Measurements from ENCODE around the gene AEN. TPM values are rescaled to one million over a fixed set of nuclear protein-coding genes. Genes with fewer than 3 reads are reported as not detected.

The AEN gene
- total RNA-seq, 1 donor from 2014 or later: 4.2 TPM

- DNase-seq: no peak
Measured at GRCh38 chr15:88678755-88679154, 57.6 kb downstream of the AEN start.

DNA sequence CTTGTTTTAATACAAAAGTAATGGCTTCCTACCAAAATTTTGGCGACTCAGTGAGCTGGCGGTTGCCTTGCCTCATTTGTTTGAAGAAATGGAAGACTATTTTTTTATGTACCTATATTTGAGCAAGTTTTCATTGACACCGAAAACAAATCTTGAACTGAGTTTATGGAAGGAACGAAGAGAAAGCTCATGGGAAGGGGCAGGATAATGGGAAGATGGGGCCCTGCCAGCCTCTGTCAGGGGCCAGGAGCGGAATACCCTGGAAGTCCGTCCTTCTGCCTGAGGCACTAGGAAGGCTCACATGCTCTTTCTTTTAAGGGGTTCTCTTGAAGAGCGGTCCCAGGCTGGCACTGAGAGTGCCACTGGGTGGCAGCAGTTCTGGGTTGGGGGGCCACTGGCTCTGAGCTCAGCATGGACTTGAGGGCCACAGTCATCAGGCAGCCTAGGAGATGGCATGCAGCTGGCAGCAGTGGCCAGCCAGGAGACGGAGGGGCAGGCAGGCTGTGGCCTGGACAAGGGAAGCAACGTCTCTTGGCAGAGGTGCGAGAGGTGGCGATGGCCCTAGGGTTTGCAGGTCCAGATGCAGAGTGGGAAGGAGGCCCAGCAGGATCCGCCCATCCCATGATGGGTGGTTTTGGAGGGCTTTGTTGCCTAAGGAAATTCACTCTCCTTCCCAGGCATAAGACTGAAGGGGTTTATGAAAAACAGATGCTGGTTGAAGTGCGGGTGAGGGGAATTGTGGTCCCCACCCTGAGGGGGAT is 59.3 kb downstream of the AEN start:
- no peak for DNase-seq

- peak; percentile 47 for DNase-seq
Measured at GRCh38 chr15:88681610-88682221, 60.6 kb downstream of the AEN start.

Small RNAs within 50 kb of the gene (small RNA-seq; reads per million reads assigned to genes)
- gene MIR1179 (0.73 reads per million, percentile 64 among the genes with 10 or more reads in this experiment), gene MIR7-2 (0.35 reads per million, percentile 25 among the genes with 10 or more reads in this experiment)

Other genes with a start within 250 kb of the AEN start
- 15.6 TPM for gene MRPL46, start 154.0 kb upstream of the AEN start, total RNA-seq
- gene MRPS11, start 153.6 kb upstream of the AEN start, total RNA-seq: 16.7 TPM
- gene DET1, start 74.7 kb upstream of the AEN start, total RNA-seq: 9.8 TPM
- not detected for gene ISG20, start 17.7 kb downstream of the AEN start, total RNA-seq
- 0.47 TPM for gene ACAN, start 182.1 kb downstream of the AEN start, total RNA-seq

Data from occipital lobe (tissue), 3 donors.